Fibroblast of the aortic adventitia (primary cell): ENCODE measurements around the gene CTDNEP1. TPM values are rescaled to one million over a fixed set of nuclear protein-coding genes. Genes with fewer than 3 reads are reported as not detected.

ENCODE experiments used
- DNase-seq: peaks from one replicate; pipeline ENCODE4 v3.0.0-alpha.2; 2010; ENCODE audit warnings: low read depth
- H3K4me3 ChIP-seq: 2 replicates; pipeline ENCODE4 v1.5.1; 2011; ENCODE audit warnings: low read depth, mild to moderate bottlenecking, control low read depth, low read length, moderate library complexity
- CTCF ChIP-seq: IDR thresholded peaks from 2 replicates; pipeline ENCODE4 v1.5.1; 2011; ENCODE audit warnings: mild to moderate bottlenecking, low read length, control low read depth, inconsistent platforms; ENCODE audit not compliant: insufficient read depth
- small RNA-seq: library from RNA; depleted of rRNA; stranded (forward); fragments of <200 nt; gene quantifications from one replicate; pipeline ENCODE3, GENCODE V24; 2012
- total RNA-seq: library from RNA; depleted of rRNA; stranded (reverse); fragments of >200 nt; gene quantifications from 2 replicates; pipeline ENCODE4 v1.2.3, GENCODE V29; 2012; ENCODE audit warnings: low replicate concordance

The CTDNEP1 gene
- total RNA-seq, 1 donor = 41.2 TPM

DNA sequence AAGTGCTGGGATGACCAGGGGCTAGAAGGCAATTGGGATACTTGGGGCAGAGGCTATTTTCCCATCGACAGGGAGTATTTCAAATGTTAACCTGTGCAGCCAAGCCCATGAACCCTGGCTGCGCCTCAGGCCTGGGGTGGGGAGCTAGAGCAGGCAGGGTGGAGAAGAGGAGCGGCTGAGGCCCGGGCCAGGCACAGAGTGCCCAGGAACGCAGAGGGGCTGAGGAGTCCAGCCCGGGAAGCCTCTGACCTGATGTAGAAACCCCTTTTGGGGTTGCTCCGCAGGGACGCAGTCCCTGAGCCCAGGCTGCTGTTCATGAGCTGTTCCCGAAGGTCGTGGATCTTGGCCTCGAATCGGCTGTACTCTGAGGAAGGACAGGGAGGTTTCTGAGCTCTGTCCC lies 55.6 kb downstream of the CTDNEP1 start:
- DNase-seq = no peak
- TF ChIP-seq CTCF = no peak
- H3K4me3 ChIP-seq = no peak overlapping the region

Small RNAs within 50 kb of the gene (small RNA-seq; reads per million reads assigned to genes)
- 263 reads per million, percentile 98 among the genes with 10 or more reads in this experiment for gene MIR324
- not detected for gene RF00019

Other genes with a start within 250 kb of the CTDNEP1 start
- 9.3 and 90.7 TPM in 2 replicates for gene RNASEK, start 239.1 kb downstream of the CTDNEP1 start, total RNA-seq
- gene BCL6B, start 228.7 kb downstream of the CTDNEP1 start, total RNA-seq = 0.41 and 0.45 TPM in 2 replicates
- 0.72 and 3.1 TPM in 2 replicates for gene SLC16A13, start 215.7 kb downstream of the CTDNEP1 start, total RNA-seq
- 0.27 and 2.4 TPM in 2 replicates for gene SLC16A11, start 207.6 kb downstream of the CTDNEP1 start, total RNA-seq
- gene CLEC10A, start 171.5 kb downstream of the CTDNEP1 start, total RNA-seq = not detected in 2 replicates
- not detected in 2 replicates for gene ASGR2, start 136.9 kb downstream of the CTDNEP1 start, total RNA-seq
- gene ASGR1, start 72.4 kb downstream of the CTDNEP1 start, total RNA-seq = 0.09 and 2.8 TPM in 2 replicates
- 2.9 and 11.9 TPM in 2 replicates for gene DLG4, start 31.9 kb downstream of the CTDNEP1 start, total RNA-seq
- 136 and 210 TPM in 2 replicates for gene ACADVL, start 31.8 kb downstream of the CTDNEP1 start, total RNA-seq
- 67.7 and 102 TPM in 2 replicates for gene DVL2, start 17.2 kb downstream of the CTDNEP1 start, total RNA-seq
- gene PHF23, start 12.3 kb downstream of the CTDNEP1 start, total RNA-seq = 26.7 and 40.3 TPM in 2 replicates
- gene GABARAP, start 9.3 kb downstream of the CTDNEP1 start, total RNA-seq = 293 and 420 TPM in 2 replicates
- 31.6 and 35.6 TPM in 2 replicates for gene ELP5, start 481 bp upstream of the CTDNEP1 start, total RNA-seq
- 3.0 TPM in 1 of 2 replicates, not detected in the other for gene CLDN7, start 10.7 kb upstream of the CTDNEP1 start, total RNA-seq
- gene SLC2A4, start 30.0 kb upstream of the CTDNEP1 start, total RNA-seq = 0.18 TPM in 1 of 2 replicates, not detected in the other
- not detected in 2 replicates for gene YBX2, start 42.9 kb upstream of the CTDNEP1 start, total RNA-seq
- 78.3 and 1,006 TPM in 2 replicates for gene EIF5A, start 55.9 kb upstream of the CTDNEP1 start, total RNA-seq
- 28.4 and 69.1 TPM in 2 replicates for gene GPS2, start 63.6 kb upstream of the CTDNEP1 start, total RNA-seq
- gene NEURL4, start 77.6 kb upstream of the CTDNEP1 start, total RNA-seq = 17.4 and 17.7 TPM in 2 replicates
- gene ACAP1, start 84.8 kb upstream of the CTDNEP1 start, total RNA-seq = 0.72 TPM in 1 of 2 replicates, not detected in the other
- 6.1 and 6.9 TPM in 2 replicates for gene KCTD11, start 100.4 kb upstream of the CTDNEP1 start, total RNA-seq
- not detected in 2 replicates for gene TMEM95, start 103.4 kb upstream of the CTDNEP1 start, total RNA-seq
- under 0.01 TPM in 1 of 2 replicates, not detected in the other for gene TNK1, start 129.4 kb upstream of the CTDNEP1 start, total RNA-seq
- gene PLSCR3, start 142.8 kb upstream of the CTDNEP1 start, total RNA-seq = 19.5 and 26.9 TPM in 2 replicates
- 21.7 and 43.7 TPM in 2 replicates for gene TMEM256, start 152.4 kb upstream of the CTDNEP1 start, total RNA-seq
- 7.0 and 20.3 TPM in 2 replicates for gene NLGN2, start 156.1 kb upstream of the CTDNEP1 start, total RNA-seq
- not detected in 2 replicates for gene SPEM1, start 168.6 kb upstream of the CTDNEP1 start, total RNA-seq
- not detected in 2 replicates for gene SPEM2, start 173.9 kb upstream of the CTDNEP1 start, total RNA-seq
- 0.25 TPM in 1 of 2 replicates, not detected in the other for gene SPEM3, start 177.1 kb upstream of the CTDNEP1 start, total RNA-seq
- gene TMEM102, start 183.7 kb upstream of the CTDNEP1 start, total RNA-seq = 1.6 and 2.2 TPM in 2 replicates
- gene FGF11, start 187.8 kb upstream of the CTDNEP1 start, total RNA-seq = 0.36 and 1.7 TPM in 2 replicates
- gene CHRNB1, start 193.3 kb upstream of the CTDNEP1 start, total RNA-seq = 4.7 and 6.1 TPM in 2 replicates
- gene ZBTB4, start 227.9 kb upstream of the CTDNEP1 start, total RNA-seq = 37.4 and 45.5 TPM in 2 replicates
- gene SLC35G6, start 229.7 kb upstream of the CTDNEP1 start, total RNA-seq = not detected in 2 replicates
- gene POLR2A, start 232.6 kb upstream of the CTDNEP1 start, total RNA-seq = 72.9 and 74.1 TPM in 2 replicates